ENCODE results near the gene WBP2. TPM values are rescaled to one million over a fixed set of nuclear protein-coding genes. Genes with fewer than 3 reads are reported as not detected.
A peak's percentile ranks its signal among the peaks of the same experiment; 100 is the strongest.

The WBP2 gene
- total and polyA plus RNA-seq, 2 of the 13 experiments (the other 11 are each of a cell fraction or from before 2014, with no cell fraction given), result 29.2 to 29.5 TPM

DNA sequence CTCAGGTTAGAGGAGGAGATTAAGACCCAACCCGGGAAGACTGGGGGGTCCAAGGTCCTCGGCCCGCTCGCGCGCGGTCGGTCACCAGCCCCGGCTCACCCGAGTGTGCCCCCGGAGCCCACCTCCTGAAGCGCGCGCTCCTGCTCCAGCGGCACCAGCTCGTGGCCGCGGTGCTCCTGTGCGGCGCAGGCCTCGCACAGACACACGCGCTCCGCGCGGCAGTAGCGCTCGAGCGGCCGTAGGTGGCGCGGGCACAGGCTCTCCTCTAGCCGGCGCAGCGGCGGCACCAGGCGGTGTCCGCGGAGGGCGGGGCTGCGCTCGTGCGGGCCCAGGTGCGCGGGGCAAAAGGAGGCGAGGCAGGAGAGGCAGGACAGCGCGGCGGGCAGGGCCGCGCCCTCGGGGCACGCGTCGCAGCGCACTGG lies 22.6 kb upstream of the WBP2 start (continued):
- TF ChIP-seq, protein P1, sequence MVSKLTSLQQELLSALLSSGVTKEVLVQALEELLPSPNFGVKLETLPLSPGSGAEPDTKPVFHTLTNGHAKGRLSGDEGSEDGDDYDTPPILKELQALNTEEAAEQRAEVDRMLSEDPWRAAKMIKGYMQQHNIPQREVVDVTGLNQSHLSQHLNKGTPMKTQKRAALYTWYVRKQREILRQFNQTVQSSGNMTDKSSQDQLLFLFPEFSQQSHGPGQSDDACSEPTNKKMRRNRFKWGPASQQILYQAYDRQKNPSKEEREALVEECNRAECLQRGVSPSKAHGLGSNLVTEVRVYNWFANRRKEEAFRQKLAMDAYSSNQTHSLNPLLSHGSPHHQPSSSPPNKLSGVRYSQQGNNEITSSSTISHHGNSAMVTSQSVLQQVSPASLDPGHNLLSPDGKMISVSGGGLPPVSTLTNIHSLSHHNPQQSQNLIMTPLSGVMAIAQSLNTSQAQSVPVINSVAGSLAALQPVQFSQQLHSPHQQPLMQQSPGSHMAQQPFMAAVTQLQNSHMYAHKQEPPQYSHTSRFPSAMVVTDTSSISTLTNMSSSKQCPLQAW (CRISPR knock-in tag; IDR thresholded peaks at IDR 0.05), result no peak
- TF ChIP-seq ZMAT3 (CRISPR knock-in tag; conservative IDR thresholded peaks at IDR 0.05) (no peak; the same call in 1 of the 2 replicates), CBX2 (IDR thresholded peaks at IDR 0.05; ENCODE audit: low read depth, low read length) (no peak), CBX2 (CRISPR knock-in tag; IDR thresholded peaks at IDR 0.05; ENCODE audit: low read depth) (no peak), TRIM24 (CRISPR knock-in tag; IDR thresholded peaks at IDR 0.05) (no peak), CHD2 (IDR thresholded peaks at IDR 0.05; ENCODE audit: low read depth, low read length) (no peak), NFE2L2 (IDR thresholded peaks at IDR 0.05; ENCODE audit: low read length) (no peak), ISL2 (CRISPR knock-in tag; IDR thresholded peaks at IDR 0.05) (no peak), ZNF34 (CRISPR knock-in tag; IDR thresholded peaks at IDR 0.05; ENCODE audit: borderline replicate concordance) (no peak; the same call in 1 of the 2 replicates), ZNF10 (CRISPR knock-in tag; IDR thresholded peaks at IDR 0.05; ENCODE audit: borderline replicate concordance, low read depth) (no peak), ZNF281 (CRISPR knock-in tag; IDR thresholded peaks at IDR 0.05; ENCODE audit: borderline replicate concordance) (peak; percentile 38; the same call in 1 of the 2 replicates), DMAP1 (CRISPR knock-in tag; IDR thresholded peaks at IDR 0.05) (no peak; the same call in 1 of the 2 replicates), NKX3-1 (CRISPR knock-in tag; IDR thresholded peaks at IDR 0.05) (no peak; the same call in 1 of the 2 replicates), NBN (conservative IDR thresholded peaks at IDR 0.05) (no peak), ZSCAN22 (CRISPR knock-in tag; IDR thresholded peaks at IDR 0.05) (peak; percentile 9; the same call in 1 of the 2 replicates), ZNF138 (CRISPR knock-in tag; IDR thresholded peaks at IDR 0.05; ENCODE audit: low read depth) (no peak), ZNF557 (CRISPR knock-in tag; IDR thresholded peaks at IDR 0.05) (no peak; the same call in 1 of the 2 replicates)
- TF ChIP-seq, protein P2, sequence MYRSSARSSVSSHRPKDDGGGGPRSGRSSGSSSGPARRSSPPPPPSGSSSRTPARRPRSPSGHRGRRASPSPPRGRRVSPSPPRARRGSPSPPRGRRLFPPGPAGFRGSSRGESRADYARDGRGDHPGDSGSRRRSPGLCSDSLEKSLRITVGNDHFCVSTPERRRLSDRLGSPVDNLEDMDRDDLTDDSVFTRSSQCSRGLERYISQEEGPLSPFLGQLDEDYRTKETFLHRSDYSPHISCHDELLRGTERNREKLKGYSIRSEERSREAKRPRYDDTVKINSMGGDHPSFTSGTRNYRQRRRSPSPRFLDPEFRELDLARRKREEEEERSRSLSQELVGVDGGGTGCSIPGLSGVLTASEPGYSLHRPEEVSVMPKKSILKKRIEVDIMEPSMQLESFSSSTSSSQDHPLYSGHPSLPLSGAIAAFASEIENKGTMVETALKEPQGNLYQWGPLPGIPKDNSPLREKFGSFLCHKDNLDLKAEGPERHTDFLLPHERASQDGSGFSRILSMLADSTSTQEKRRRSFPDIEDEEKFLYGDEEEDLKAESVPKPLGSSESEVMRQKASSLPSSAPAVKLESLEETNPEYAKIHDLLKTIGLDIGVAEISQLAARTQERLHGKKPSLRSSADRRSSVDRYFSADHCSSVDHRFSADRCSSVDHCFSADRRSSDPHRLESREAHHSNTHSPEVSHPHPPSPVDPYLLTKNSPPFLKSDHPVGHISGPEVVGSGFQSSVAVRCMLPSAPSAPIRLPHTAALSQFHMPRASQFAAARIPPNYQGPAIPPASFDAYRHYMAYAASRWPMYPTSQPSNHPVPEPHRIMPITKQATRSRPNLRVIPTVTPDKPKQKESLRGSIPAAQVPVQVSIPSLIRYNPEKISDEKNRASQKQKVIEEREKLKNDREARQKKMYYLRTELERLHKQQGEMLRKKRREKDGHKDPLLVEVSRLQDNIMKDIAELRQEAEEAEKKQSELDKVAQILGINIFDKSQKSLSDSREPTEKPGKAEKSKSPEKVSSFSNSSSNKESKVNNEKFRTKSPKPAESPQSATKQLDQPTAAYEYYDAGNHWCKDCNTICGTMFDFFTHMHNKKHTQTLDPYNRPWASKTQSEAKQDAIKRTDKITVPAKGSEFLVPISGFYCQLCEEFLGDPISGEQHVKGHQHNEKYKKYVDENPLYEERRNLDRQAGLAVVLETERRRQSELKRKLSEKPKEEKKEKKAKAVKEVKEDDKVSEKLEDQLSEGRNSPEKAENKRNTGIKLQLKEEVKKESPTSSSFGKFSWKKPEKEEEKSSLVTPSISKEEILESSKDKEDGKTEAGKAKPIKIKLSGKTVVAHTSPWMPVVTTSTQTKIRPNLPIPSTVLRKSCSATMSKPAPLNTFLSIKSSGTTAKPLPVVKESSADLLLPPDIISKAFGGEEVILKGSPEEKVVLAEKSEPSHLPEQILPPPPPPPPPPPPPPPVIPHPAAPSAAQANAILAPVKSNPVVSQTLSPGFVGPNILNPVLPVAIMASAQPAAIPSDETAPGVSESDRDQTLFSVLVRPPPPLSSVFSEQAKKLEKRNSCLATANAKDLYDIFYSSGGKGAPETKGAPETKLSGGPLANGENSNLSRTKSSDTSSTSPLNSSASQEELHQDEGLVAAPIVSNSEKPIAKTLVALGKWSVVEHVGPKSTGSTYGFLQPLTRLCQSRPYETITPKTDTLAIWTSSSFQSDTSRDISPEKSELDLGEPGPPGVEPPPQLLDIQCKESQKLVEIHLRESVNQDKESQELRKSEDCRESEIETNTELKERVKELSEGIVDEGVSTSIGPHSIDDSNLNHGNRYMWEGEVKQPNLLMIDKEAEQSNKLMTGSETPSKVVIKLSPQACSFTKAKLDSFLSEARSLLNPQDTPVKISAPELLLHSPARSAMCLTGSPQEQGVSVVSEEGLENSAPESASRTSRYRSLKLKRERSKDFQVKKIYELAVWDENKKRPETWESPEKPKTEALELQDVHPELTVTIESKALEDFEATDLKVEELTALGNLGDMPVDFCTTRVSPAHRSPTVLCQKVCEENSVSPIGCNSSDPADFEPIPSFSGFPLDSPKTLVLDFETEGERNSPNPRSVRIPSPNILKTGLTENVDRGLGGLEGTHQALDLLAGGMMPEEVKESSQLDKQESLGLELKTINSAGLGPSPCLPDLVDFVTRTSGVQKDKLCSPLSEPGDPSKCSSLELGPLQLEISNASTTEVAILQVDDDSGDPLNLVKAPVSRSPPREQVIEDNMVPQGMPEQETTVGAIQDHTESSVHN (CRISPR knock-in tag; IDR thresholded peaks at IDR 0.05), result no peak
- TF ChIP-seq, protein P3, sequence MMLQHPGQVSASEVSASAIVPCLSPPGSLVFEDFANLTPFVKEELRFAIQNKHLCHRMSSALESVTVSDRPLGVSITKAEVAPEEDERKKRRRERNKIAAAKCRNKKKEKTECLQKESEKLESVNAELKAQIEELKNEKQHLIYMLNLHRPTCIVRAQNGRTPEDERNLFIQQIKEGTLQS (CRISPR knock-in tag; IDR thresholded peaks at IDR 0.05), result no peak

Measured in HepG2 (cell line).